Vagina (tissue), 2 donors: ENCODE measurements around the gene FRG2B.
"Not testable (repeated sequence)": the region's sequence is repeated elsewhere in the genome, so short reads cannot be mapped to it uniquely, and the experiment has no call there.

Source experiments
- CTCF ChIP-seq, 3 experiments: fragments of 450-650 bp in 2 of 3; fragments of 200-600 bp in 1 of 3; sonication (generic) in 1 of 3; IDR thresholded peaks; one replicate each; pipeline ENCODE4 v1.5.1; 2017 to 2019; ENCODE audit warnings: antibody characterized with exemption in 3 of 3, mild to moderate bottlenecking in 2 of 3, moderate library complexity in 2 of 3
- POLR2A ChIP-seq, 2 donors: fragments of 450-650 bp; IDR thresholded peaks; one replicate each; pipeline ENCODE4 v1.6.1; 2017; ENCODE audit warnings: antibody characterized with exemption in 2 of 2, mild to moderate bottlenecking in 2 of 2, moderate library complexity in 2 of 2
- POLR2AphosphoS5 ChIP-seq, 2 donors: sonication (generic); formaldehyde crosslinking; IDR thresholded peaks; one replicate each; pipeline ENCODE4 v1.9.0; 2017; ENCODE audit warnings: antibody characterized with exemption in 2 of 2, mild to moderate bottlenecking in 2 of 2, low read depth in 1 of 2; ENCODE audit not compliant: insufficient read depth in 1 of 2

GRCh38 chr10:133603434-133603833, 23.2 kb downstream of the FRG2B start:
- not testable (repeated sequence) for TF ChIP-seq CTCF (IDR thresholded peaks at IDR 0.05); POLR2A (IDR thresholded peaks at IDR 0.05); POLR2AphosphoS5 (IDR thresholded peaks at IDR 0.05; ENCODE audit: insufficient read depth in 1 of 2, low read depth in 1 of 2)
